SIG-M5 (cell line): ENCODE data around the gene ZNF653.
A peak's percentile ranks its signal among the peaks of the same experiment; 100 is the strongest.
"Not testable (repeated sequence)": the region's sequence is repeated elsewhere in the genome, so short reads cannot be mapped to it uniquely, and the experiment has no call there.

Experiments used
- DNase-seq: peaks from one replicate; lab custom pipeline; 2025; lab: John Stamatoyannopoulos, UW

ZNF653 gene

DNA sequence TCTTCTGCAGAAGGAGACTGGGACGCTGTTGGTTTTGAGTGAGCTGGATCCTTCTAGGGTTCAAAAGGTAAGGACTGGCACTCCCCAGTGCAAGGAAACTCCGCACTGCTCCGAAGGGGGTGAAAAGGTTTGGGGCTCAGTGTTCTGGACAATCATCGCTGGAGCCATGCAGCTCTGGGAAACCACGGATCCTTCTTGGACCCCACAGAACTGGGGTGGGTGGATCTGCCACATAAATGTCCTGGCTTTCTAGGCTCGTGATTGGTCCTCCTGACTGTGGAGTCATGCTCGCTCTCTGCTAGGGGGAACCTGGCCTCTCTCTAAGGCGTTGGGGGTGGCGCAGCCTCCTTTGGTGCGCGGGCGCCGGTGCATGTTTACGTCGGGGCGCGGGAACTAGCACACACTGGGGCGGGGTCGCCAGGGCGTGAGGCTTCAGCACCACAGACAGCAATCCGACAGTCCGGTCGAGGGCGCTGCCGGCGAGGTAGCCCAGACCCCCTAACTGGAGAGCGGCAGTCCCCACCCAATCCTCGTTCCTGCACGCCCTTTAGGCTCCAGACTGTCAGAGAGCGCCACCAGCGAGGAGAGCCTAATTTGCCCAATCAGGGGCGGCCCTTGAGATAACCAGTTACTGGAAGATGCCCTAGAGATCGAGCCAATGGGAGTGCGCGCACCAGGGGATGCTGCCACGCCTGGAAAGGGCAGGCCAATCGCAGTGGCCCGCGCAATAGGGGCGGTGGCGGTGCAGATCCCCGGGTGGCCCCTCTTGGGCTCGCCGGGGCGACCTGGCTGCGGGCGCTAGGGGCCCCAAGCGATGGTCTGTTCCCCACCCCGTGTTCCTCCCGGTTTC lies 23.9 kb downstream of the ZNF653 start:
- peak; percentile 62 for DNase-seq

DNA sequence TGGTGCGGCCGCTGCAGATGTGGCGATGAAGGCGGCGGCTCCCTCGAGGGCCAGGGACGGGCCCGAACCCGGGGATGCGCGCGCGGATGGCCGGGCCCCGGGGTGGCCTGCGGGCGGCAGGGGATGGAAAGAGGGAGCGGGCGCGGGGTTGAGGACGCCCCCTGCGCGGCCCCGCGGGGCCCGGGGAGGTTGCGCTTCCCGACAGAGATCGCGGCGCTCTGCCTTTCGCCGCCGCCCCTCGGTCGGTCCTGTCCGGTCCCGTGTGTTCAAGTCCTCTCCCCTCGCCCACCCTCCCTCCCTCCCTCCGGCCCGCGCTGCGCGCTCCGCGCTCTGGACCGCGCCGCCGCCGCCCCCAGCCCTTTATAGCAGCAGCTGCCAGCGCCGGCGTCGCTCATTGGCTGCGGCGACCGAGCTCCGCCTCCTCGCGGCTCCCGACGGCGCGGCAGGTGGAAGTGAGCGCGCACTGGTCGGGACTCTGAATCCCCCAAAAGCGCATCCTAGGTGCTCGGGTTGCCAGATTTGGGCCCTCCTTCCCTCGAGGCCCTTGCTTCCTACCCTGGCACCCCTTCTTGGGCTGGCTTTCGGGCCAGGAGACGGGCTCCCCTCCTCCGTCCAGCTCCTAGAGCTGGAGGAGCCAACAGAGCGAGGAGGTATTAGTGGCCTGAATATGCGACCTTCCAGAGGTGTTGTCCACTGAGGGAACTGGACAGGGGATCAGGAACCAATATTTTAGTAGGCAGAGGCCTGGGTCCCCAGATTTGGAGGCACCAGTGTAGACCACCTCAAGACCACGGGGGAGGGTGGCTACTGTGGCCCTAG lies 24.7 kb downstream of the ZNF653 start, which contains the start of gene ELAVL3:
TSS of gene ELAVL3 (minus strand) at position 332 of the 819 bp plus-strand sequence. CDS start 438 bp downstream, outside the sequence.
- no peak for DNase-seq

DNA sequence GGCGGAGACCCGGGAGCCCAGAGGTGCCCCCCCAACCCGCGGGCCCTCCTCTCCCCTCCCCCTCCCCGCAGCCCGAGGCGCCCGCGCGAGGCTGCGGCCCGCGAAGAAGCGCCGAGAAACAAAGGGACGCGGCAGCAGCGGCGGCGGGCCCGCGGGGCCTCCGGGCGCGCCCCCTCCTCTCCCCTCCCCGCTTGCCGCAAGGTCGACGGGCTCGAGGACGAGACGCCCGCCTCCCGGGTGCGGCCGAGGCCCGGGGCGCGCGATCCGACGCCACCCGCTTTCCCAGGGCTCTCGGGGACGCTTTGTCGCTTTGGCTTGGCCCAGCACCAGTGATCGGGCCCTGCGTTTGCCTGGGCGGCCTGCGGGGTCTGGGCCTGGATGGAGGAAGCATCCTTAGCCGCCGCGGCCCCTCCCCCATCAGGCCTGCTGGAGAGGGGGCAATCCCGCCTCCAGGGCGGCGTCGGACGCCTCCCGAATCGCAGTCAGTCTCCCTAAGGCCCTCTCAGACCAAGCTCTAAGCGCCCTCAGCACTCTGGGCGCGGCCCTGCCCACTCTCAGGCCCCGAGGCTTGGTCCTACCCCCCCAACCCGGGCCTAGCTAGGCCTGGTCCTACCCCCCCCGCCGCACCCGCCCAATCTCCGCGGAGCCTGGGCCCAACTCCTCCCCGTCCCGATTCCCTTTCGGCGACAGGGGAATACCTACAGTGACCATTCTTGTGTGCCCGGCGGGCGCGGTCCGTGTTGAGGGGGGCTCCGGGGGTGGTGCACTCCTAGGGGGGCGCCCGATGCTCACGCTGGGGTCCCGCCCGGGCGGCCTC lies 25.5 kb downstream of the ZNF653 start:
- no peak for DNase-seq

DNA sequence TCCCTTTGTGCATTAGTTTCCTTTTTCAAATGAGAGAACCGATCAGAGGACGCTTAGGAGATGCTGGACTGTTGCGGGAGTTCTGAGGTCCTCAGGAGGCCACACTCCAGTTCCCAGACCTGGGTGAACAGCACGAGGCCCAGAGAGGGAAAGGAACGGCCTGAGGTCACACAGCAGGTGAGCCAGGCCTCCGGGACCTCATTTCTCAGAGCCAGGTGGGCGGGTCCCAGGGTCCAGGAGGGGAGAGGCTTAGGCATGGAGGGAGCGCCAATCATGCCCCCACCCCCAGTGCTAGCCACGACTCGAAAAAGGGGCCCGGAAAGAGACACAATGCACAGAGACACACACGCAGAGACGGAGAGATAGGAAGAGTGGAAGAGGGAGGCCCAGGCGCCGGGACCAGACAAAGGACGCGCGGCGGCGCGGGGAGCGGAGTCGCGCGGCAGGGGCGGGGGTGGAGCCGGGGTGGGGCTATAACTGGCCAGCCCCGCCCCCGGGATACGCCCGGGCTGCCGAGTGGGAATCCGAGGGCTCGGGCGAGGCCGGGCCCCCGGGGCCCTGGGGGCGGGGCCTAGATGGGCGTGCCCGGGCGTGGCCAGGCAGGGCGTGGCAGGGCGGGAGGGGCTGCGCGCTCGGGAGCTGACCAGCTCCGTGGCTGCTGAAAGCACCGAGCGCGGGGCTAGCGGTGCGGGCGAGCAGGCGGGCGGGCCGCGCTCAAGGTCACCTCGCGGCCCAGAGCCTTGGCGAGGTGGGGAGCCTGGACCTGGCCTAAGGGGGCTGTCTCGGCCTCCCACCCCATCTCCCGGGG lies 26.3 kb downstream of the ZNF653 start:
- no peak for DNase-seq

DNA sequence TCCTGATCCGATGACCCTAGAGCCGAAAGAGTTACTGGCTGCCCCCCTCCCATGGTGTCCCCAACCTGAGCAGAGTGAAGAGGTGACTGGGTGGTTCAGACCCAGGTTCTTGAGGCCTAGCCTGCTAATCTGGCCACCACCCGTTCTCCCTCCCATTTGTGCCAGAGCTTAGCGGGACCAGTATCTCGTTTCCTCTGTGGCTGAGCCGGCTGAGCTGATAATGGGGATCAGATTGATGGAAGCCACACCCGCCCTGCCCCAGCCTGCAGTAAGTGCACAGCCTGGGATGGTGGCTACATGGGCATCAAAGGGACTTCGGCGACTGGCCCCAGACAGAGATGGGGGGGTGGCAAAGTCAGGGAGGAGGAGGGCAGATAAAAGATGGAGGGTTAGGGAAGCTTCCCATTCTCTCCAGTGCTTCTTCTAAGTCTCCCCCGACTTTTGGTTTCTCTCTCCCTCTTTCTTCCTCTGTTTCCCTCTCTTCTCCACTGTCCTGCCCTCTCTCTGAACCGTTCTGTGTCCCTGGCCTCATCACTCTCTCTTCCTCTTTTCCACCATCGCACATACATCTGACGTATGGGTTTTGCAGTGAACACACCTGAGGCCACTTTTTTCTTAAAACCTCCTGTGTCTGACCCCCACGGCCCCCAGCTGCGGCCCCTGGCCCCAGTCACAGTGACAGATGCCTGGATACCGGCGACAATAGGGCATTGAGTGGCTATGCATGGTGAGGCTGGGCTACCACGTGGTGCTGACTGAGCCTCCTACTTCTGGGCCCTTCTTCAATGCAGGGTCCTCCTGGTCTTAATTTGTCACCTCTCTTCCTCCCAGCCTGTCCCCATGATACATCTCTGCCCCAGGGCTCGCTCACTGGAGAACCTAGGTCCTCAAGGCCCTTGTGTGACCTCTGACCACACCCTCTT lies 27.2 kb downstream of the ZNF653 start:
- no peak for DNase-seq

DNA sequence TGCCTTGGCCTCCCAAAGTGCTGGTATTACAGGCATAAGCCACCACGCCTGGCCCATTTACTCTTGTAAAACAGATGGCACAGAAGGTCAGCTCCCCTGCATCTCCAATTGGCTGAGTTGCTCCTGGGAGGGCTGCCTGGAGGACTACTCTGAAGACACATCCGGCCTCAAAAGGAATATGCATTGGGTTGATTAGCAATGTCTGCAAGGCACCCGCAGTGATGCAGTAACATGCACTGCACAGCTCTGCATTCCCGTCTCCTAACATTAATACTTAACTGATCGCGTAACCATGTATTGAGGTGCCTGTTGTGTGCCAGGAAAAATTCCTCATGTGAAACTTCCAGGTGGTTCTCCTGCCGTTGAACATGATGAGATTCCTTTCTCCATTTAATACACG lies 29.8 kb downstream of the ZNF653 start:
- no peak for DNase-seq

DNA sequence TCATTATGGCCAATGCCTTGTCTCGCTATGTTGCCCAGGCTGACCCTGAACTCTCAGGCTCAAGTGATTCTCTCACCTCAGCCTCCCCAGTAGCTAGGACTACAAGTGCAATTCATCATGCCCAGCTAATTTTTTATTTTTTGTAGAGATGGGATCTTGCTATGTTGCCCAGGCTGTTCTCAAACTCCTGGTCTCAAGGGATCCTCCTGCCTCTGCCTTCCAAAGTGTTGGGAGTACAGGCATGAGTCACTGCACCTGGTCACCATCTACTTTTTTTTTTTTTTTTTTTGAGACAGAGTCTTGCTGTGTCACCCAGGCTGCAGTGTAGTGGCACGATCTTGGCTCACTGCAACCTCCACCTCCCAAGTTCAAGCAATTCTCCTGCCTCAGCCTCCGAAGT lies 30.3 kb downstream of the ZNF653 start:
- not testable (repeated sequence) for DNase-seq

DNA sequence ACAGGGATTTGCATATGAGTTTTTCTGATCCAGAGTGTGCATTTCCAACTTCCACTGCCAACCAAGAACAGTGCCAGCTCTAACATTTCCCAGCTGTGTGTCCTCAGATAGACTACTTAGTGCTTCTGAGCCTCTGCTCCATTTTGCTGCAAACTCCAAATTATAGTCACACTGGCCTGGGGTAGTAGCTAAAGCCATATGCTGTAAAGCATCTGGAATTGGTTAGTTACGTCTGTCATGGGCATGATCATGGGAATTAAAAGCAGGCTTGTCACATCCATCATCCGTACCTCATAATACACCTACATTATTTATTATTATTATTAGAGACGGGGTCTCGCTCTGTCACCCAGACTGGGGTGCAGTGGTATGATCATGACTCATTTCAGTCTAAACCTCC lies 31.9 kb downstream of the ZNF653 start:
- no peak for DNase-seq

DNA sequence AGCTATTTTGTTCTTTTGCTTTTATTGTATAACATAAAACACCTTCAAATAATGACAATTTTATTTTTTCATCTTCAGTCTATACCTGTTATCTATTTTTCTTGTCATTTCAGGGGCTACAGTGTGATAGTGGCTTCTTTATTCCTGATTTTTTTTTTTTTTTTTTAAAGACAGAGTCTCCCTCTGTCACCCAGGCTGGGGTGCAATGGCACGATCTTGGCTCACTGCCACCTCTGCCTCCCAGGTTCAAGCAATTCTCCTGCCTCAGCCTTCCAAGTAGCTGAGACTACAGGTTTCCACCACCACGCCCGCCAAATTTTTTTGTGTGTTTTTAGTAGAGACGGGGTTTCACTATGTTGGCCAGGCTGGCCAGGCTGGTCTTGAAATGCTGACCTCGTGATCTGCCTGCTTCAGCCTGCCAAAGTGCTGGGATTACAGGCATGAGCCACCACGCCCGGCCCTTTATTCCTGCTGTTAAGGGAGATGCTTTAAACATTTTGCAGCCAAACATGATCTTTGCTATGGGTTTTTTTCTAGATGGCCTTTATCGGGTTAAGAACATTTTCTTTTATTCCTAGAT lies 37.3 kb downstream of the ZNF653 start:
- DNase-seq = not testable (repeated sequence)

DNA sequence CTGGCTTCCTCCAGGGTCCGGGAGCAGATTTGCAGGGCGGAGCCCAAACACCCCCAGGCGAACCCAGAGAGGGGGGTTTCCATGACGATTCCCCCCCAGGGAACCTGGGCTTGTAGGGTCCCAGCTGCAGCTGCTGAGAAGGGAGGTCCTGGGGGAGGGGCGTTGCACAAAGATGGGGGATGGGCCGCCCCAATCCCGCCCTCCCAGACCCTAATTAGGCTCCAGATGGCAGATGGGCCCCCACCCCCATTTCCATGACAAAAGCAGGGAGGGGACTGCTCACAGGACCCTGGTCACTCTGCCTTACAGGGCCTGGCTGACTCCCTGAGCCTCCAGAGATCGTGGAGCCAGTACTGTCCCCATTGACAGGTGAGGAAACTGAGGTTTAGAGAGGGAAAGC lies 40.0 kb downstream of the ZNF653 start:
- DNase-seq = no peak

DNA sequence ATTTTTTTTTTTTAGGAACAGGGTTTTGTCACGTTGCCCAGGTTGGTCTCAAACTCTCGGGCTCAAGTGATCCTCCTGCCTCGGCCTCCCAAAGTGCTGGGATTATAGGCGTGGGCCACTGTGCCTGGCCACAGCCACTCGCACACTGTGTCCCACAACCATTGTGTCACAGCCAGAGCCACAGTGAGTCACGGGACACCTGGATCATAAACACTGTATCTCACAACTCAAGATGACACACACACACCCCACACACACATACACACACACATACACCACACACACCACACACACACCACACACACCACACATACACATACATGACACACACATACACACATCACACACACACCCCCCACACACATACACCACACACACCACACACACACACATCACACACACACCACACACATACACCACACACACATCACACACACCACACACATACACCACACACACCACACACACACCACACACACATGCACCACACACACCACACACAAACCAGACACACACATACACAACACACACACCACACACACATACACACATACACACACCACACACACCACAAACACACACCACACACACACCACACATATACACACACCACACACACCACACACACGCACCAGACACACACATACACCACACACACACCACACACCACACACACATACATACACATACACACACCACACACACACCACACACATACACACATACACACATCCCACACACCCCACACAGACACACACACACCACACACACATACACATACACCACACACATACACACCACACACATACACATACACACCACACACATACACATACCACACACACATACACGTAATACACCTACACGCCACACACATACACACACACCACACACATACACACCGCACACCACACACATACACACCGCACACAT lies 41.0 kb downstream of the ZNF653 start:
- no peak for DNase-seq

DNA sequence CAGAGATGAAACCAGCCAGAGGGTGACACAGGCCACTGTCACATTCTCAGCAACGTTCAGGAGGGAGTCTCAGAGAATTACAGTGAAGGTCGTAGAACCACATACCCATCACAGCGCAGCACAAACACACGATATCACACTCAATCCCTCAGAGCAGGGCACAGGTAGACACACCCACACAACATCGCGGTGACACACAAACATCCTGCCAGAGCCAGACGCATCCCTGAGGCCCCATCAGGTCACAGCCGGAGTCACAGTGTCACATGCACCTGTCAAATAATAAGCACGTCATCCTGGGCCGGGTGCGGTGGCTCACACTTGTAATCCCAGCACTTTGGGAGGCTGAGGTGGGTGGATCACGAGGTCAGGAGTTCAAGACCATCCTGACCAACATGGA lies 42.2 kb downstream of the ZNF653 start:
- no peak for DNase-seq

DNA sequence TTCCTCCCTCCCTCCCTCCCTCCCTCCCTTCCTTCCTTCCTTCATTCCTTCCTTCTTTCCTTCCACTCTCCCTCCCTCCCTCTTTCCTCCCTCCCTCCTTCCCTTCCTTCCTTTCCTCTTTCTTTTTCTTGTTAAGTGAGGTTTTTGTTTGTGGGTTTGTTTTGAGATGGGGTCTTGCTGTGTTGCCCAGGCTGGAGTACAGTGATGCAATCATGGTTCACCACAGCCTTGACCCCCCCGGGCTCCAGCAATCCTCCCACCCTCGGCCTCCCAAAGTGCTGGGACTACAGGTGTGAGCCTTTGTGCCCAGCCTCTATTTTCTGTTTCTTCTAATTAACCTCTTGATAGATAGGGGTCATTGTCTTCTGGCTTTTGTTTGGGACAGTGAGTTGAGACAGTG lies 44.2 kb downstream of the ZNF653 start:
- no peak for DNase-seq

DNA sequence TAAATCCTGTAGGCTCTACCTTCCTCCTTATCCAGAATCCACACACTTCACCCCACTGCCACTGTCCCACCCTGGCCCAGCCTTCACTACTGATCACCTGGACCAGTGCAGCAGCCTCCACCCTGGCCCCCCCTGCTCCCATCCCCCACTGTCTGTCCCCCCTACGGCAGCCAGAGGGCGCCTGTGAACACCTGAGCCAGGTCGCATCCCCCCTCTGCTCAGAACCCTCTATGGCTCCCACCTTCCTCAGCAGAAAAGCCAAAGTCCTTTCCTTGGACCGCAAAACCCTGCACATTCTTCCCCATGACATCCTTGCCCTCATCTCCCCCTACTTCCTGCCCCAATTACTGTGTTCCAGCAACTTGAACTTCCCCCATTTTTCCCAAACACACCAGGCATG lies 45.4 kb downstream of the ZNF653 start:
- no peak for DNase-seq

DNA sequence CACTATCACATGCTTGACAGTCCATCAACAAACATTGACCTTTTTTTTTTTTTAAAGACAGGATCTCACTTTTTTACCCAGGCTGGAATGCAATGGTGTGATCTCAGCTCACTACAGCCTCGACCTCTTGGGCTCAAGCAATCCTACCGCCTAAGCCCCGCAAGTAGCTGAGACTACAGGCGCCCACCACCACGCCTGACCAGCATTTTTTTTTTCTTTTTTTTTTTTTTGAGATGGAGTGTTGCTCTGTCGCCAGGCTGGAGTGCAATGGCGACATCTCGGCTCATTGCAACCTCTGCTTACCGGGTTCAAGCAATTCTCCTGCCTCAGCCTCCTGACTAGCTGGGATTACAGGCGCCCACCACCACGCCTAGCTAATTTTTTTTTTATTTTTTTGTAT lies 46.7 kb downstream of the ZNF653 start:
- not testable (repeated sequence) for DNase-seq

DNA sequence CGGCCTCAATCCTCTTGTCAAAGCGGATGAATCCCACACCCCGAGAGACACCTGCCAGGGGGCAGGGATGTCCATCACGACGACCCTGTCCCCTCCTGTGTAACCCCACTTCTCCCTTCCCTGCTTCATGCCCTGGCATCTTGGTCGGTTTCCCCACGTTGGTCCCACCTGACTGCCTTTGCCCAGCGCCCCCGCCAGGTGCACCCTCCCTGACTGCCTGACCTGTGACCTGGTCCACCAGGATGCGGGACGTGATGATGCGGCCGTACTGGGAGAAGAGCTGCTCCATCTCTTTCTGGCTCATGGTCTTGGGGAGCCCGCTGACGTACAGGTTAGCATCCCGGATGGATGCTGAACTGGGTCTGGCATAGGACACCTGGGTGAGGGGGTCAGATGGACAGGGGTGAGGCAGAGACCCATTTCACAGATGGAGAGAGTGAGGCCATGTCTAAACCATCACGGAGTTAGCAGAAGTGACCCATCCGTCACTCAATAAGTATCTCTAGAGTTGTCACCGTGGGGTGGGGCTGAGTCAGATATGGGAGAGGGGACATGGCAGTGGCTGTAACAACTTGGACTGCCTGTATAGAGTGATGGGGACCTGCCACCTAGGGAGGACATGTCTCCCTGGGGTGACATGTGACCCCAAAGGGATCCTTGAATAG lies 47.3 kb downstream of the ZNF653 start:
- no peak for DNase-seq

DNA sequence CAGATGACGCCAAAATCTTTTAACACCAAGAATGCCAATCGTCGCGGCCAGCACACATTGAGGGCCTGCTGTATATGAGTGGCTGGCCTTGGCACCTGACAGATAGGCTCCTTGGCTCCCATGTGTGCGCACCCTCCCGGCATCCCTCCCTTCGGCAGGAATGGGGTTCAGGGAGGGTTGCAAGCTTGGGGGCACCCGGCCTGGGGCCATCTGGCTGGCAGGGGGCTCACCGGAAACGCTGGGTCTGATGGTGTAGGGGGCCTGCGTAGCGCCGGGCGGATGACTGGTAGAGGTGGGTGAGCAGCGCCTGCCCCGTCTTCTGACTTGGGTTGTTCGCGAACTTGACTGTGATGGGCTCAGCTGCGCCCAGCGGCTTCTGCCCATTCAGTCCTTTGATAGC lies 47.8 kb downstream of the ZNF653 start:
- DNase-seq = no peak

DNA sequence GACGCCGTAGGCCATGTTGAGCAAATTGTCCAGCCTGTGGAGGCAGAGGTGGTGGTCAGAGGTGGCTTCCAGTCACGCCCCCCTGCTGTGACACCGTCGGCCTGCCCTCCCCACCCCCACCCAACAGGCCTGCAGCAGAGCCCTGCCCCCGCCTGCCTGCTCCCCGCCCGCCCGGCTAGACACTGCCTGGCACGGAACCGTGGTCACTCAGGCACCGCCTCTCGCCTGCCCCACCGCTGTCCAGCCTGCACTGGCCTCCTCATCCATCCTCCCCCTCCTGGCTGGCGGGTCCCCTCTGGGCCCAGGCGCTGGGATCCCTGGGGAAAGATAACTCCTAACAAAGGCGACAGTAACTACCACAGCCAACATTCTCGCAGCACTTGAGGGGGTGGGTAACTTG lies 48.5 kb downstream of the ZNF653 start:
- DNase-seq = no peak
